NCI-H2227 (cell line): ENCODE data around the gene LMOD3.

Experiments
- DNase-seq: peaks from one replicate; lab custom pipeline; 2025; ENCODE audit not compliant: unreplicated experiment; lab: John Stamatoyannopoulos, UW

LMOD3 gene

DNA sequence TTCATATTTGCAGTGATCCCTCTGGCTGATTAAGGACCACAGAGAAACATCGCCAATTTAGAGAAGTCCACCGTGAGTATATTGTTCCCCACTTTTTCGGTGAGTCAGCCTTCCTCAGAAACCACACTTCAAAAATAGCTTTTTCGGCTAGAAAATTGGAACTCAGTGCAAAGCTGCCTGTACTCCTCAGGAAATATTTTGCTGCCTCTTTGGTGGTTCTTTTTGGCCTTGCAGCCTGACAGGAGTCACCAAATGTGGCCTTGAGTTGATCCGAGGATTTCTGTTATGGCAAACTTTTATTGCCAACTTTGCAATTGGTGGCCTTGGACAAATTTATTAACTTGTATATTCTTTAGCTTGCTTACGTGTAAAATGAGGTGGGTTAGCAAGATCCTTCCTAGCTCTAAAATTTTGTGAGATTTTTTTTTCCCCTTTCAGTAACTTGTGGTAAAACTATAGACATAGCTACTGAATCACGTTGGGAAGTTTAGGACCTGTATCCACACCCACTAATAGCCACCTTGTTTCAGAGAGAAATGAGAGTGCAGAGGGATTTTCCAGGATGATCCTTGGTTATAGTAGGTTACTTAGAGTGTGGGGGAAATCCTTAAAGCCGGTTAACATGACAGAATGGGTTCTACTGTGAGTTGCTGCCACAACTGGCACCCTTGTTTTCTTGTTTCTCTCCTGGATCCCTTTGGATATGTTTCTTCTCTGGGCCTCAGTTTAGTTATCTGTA is 27.8 kb downstream of the LMOD3 start:
- DNase-seq, result no peak

- DNase-seq, result no peak
Measured at GRCh38 chr3:69092030-69092516, 30.3 kb downstream of the LMOD3 start.

DNA sequence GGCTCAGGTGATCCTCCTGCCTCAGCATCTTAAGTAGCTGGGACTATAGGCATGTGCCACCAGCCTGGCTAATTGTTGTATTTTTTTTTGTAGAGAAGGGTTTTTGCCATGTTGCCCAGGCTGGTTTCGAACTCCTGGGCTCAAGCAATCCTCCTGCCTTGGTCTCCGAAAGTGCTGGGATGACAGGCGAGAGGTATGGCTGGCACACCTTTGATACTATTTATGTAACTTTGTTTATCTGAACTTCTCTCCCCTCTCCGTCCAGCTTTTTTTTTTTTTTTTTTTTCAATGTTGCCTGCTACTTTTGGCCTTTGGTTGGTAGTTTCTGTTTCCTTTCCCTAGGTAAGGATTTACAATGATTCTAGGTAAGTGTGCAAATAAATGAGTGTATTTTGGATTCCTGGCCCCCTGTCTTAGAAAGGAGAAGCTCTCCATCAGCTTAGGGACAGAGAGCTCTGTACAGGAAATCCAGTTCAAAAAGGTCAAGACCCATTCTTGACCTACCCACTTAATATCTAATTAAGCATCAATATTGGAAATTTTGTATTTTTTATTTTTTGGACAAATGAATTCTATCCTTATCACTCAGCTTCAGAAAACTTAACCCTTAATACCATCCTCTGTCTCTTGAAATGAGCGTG is 30.9 kb downstream of the LMOD3 start:
- no peak for DNase-seq

DNA sequence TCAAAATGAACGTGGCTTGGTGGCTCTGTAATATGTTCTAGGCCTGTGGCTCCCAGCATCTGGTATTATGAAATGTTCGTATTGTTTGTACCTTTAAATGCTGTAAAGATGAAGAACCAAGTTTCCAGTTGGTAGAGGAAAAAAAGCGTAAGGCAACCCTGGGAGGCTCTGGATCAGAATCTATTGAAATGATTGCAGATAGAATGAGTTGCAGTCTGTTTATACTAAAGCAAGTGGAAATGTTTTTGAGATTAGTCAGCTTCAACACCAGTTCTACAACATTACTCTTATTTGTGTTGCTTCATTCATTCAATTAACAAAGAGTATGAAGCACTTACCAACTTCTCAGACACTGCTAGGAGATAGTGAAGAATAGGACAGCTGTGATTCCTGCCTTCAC is 32.4 kb downstream of the LMOD3 start:
- no peak for DNase-seq

- DNase-seq, result no peak
Measured at GRCh38 chr3:69088063-69088462, 34.3 kb downstream of the LMOD3 start.

DNA sequence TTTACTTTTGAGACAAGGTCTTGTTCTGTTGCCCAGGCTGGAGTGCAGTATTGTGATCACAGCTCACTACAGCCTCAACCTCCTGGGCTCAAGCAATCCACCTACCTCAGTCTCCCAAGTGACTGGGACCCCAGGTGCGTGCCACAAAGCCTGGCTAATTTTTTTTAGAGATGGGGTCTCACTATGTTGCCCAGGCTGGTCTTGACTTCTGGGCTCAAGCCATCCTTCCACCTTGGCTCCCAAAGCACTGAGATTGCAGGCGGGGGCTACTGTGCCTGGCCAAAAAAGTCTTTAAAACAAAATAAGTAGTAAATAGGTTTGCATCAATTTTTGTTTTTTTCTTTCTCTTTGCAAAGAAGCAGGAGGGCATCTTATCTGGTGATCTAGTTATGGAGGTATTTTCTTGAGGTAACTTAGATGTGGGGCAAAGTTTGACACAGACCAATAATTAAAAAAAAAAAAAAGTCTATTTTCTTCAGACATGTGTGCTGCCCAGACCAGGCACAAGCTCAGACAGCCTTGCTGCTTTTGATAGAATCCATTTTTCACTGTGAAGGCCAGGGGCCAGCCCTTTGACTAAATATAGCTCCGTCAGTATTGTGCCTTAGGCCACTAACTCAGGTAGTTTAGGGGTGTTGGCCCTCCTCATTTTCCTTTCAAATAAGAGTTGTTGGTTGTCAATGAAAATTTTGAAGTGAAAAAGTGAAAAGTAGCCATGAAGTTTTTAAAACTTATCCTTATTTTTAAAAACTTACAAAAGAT is 35.2 kb downstream of the LMOD3 start:
- no peak for DNase-seq

DNA sequence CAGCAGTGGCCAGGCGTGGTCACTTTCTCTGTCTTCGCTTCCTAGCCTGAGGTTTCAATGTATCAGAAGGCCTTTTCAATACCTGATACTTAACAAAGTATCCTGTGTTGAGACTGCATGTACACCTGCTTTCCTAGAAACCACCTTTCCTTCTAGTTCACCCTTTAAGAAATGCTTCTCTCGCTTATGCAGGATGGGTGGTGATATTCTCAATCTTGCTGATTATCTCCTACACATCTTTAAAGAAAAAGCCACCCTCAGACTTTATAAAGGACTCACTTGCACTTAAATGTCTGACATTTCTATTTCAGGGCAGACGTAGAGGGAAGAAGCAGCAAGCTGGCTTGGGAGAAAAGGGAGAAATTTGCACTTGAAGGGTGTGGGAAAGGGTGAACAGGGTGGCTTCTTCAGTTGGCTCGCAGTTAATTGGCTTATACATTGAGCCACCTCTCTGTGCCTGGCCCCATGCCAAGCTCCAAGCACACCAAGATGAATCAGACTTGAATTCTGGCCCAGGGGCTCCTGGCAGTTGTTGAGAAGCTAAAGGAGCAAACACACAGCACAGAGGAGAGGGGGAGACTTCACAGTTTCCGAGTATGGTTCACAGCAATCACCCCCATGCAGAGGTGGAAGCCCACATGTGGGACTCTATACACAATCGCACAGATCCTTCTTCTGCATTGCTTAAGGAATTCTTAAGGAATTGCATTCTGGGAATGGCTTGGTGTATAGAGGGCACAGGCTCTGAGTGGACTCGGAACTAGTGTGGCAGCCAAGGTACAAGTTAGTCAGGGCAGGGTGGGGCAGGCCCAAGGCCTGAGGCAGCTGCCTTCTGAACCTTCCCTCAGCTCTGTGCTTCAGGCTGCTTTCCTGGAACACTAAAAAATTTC is 36.3 kb downstream of the LMOD3 start:
- DNase-seq, result peak; percentile 29

- DNase-seq, result peak; percentile 1
Measured at GRCh38 chr3:69085168-69085832, 37.1 kb downstream of the LMOD3 start.

- DNase-seq, result peak; percentile 83
Measured at GRCh38 chr3:69084326-69085167, 37.8 kb downstream of the LMOD3 start, which contains the start of gene ARL6IP5. Gene ARL6IP5, plus strand, starts transcription at chr3:69084937. Its CDS starts 111 bp downstream, at chr3:69085048.

- no peak for DNase-seq
Measured at GRCh38 chr3:69082805-69083204, 39.6 kb downstream of the LMOD3 start.

- no peak for DNase-seq
Measured at GRCh38 chr3:69082361-69082760, 40.0 kb downstream of the LMOD3 start.

DNA sequence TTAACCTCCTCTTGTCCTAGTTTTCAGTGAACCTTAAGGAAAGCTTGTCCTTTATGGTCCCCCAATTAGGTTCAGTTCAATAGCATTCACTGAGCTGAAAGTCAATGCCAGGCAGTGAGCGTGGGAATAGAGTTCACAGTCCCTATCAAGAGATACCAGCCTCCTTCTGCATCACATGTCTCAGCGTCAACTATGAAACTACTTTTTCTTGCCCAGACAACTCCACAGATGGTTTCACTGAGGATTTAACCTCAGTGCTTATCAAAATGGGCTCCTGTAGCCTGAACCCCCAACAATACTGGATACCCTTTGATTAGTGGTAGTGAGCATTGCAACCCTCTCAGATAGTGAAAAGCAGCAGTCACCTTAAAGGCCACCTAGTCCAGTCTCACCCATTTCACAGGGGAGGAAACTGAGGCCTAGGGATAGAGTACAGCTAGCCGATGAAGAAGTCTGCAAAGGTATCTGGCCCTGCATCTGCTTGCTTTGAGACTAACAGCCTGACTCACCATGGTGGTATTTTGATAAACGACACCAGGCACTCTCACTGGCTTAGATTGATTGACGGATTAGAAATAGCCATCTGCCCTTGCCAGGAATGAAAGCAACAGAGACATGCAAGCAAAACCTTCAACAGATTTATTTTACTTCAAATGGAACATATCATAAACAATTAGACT is 40.7 kb downstream of the LMOD3 start:
- DNase-seq, result no peak

- peak; percentile 87 for DNase-seq
Measured at GRCh38 chr3:69080233-69080920, 42.0 kb downstream of the LMOD3 start, which contains the start of gene UBA3. Gene UBA3, minus strand, starts transcription at chr3:69080365. Its CDS starts 12 bp downstream, at chr3:69080353.

- DNase-seq, result peak; percentile 10
Measured at GRCh38 chr3:69079269-69080159, 42.9 kb downstream of the LMOD3 start.

DNA sequence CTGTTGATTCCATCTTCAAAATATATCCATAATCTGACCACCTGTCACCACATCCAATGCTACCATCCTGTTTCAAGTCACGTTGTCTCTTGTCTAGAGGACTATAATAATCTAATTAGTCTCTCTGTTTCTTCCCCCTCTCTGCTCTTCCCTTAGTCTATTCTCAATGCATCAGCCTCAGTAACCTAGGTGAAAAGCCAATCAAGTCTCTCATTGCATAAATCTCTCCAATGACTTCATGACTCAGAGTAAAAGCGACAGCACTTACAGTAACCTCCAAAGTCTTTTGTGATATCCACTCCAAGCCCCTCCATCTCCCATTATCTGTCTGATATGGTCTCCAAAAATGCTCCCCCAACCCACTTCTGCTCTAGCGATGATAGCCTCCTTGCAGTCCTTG is 49.5 kb downstream of the LMOD3 start:
- DNase-seq, result no peak

GRCh38 chr3:69066121-69066520 is 56.3 kb downstream of the LMOD3 start:
- no peak for DNase-seq
